Measurements from ENCODE around the gene UBR3.

Gene UBR3

DNA sequence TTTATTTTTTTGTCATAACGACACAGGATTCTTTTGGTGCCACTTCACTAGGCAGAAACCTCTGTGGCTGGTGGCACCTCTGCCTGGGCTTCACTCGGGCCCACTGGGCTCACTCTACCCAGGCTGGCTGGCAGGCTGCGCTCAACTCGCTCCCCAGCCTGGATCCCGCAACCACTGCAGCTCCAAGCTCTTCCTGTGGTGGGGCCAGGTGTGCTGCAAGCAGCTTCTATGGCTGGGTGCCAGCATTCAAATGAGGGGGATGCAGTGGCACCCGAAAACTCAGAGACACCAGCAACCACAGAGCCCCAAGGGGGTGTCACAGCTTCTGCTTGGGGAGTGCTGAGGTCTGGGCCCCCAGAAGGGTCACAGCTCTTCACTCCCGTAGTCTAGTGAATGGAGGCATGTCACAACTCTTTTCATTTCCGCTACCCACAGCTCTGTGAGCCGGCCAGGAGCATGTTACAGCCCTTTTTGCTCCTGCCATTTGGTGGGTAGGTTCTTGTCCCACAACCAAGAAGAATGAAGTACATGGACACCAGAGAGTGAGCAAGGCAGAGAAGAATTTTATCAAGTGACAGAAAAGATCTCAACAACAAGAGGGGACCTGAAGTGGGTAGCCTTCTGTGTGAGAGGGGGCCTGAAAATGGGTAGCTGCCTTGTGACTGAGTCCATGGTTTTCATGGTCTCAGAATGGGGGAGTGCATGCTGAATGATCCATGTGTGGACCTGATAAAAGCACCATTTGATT, 170.1 kb downstream of the UBR3 start:
- DNase-seq (ENCODE audit: low read depth in 2 of 2), result no peak

DNA sequence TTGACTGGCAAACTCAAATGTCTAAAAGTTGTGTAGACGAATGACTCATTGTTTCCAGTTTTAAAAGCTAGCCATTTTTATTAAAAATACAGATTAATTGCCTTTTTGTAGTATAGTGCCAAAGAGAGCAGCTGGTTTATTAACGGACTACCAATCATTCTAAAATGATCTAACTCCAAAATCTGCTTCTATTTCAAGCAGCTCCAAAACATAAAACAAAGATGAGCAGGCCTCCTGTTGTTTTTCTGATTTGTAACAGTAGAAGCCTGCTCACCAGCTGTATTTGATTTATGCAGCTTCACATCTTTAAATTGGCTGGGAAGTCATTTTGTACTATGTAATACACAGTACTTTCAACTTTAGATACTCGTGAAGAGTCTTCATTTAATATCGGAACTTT, 171.8 kb downstream of the UBR3 start:
- no peak for DNase-seq (ENCODE audit: low read depth in 2 of 2)

DNA sequence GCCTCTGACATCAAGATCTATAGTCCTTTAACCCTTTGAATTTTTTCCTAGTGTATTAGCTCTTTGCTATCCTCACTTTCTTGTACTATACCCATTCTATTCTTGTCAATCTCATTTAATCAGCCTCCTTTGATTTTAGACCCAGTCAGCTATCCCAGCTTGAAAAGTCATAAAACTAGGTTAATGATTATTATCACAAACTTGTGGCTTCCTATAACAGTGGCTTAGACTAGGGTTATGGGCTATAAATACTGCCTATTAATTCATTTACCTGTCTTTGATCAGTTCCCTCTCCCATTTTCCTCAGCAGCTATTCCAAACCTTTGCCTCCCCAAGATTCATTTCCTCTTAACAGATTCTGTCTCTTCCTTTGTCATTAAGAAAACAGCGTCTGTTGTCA, 174.8 kb downstream of the UBR3 start:
- DNase-seq (ENCODE audit: low read depth in 2 of 2), result no peak

DNA sequence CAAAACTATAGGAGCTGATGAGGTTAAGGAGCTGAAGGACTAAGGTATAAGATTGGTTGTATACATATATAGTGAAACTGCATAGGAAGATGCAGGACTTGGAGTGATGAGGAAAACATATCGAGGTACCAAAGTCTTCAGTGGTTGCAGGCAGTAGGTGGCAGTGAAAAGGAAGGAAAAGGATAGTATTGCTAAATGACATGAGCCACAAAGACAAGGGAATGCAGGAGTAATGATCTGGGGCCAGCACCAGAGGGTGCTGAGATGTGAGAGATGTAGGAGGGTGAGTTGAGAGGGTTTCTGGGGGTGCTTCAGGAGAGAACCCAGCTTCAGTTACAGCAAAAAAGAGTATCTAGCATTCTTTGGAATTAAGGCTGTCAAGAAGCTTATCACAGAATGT, 178.4 kb downstream of the UBR3 start:
- no peak for DNase-seq (ENCODE audit: low read depth in 2 of 2)

DNA sequence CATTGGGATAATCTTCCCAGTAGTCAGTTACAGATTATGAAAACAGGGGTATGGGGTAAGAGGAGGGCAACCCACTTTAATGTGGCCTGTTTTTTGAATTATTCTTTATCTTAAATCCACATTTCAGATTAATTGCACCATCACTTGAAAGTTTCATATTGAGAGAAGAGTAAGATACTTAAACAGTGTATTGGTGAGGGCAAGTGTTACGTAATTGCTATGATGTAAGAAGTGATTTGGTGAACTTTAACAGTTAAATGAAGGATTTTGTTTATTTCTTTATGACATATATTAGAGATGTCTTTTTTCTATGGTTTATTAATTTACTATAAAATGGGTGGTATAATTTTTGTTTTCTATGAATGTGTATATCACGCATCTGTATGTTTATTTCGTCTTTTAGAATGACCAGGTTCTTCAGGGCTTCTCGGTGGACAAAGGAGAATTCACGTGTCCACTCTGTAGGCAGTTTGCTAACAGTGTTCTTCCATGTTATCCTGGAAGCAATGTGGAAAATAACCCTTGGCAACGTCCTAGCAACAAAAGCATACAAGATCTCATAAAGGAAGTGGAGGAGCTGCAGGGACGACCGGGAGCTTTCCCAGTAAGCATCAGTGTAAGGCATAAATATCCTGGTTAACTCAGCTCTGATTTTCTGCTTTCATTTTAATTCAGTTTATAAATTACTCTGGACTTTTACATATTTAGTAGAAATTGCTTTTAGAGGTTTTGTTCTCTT, 179.5 kb downstream of the UBR3 start:
- DNase-seq (ENCODE audit: low read depth in 2 of 2), result no peak

DNA sequence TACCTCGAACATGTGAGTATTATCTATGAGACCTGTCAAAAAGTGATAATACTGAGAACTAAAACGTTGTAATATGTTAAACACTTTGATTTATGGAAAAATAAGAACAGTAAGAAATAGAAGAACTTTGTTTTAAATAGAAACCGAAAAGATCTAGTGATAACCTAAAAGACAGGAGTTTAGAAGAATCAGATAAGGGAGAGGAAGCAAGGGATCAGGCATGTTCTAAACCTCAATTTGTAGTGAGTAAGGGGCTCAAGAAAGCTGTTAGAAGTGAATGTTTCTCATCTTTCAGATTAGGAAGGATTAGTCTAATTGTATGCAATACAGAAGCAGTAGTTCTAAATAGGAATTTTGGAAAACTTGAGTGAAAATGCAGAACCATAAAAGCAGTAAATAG, 182.0 kb downstream of the UBR3 start:
- DNase-seq (ENCODE audit: low read depth in 2 of 2), result no peak

DNA sequence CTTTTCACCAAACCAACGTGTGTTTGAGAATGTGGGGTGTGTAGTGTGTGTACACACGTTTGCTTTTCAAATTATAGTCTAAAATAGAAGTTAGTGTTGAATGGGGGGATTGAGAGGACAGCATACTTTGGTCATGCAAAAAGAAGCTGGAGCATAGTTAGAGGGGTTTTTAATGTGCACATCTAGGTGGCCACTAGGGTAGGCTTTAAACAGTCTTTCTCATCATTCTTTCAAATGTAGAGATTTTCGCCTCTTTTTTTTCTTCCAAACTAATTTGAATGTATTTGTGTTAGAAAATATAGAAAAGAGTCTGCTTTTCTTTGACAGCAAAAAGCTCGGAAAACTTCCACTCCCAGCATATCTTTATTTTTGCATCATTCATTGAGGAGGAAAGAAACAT, 185.5 kb downstream of the UBR3 start:
- DNase-seq (ENCODE audit: low read depth in 2 of 2), result no peak

DNA sequence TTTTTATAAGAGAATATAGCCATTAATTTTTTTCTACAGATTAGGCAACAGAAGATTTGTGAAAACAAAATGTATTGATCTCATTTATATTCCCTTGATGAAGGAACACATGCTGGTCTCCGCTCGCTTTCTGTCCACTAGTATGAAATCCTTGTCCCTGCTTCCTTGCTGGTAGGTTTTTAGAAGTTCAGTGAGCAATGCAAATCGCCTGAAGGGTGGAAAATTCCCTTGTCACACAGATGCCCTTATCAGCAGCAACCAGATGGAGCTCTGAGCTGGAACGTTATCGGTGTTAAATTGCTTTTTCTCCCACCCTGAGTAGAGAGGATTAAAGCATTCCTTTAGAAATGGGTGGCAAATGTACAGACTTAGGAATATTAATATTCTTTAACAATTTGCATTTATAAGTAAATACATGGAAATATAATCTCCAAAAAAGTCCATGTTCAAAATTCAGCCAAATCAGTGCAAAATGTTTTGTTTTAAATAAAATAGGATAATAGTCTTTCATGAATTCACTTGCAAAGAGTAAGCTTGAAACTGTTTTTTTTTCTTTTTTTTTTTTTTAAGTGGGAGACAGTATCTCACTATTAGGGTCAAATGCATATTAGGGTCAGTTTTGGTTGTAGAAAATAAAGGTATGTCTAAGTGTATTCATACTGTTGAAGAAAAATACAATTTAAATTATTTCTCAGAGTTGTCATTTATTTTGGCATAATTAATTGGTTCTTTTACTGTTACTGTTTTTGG, 186.7 kb downstream of the UBR3 start:
- no peak for DNase-seq (ENCODE audit: low read depth in 2 of 2)

DNA sequence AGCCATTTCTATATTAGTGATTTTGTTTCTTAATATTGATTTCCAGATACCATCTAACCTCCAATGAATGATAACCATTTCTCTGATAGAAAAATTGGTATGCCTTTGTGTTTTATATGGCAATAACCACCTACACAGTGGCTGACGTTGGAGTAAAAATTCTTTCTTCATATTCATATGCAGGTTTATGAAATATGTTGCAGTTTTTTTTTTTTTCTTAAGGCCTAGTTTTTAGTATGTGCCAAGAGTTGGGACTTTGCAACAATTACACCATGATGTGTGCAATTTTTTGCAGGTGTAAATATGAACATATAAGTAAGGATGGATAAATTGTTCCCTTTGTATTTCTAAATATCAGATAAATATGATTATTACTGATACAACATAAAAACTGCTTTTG, 187.5 kb downstream of the UBR3 start:
- DNase-seq (ENCODE audit: low read depth in 2 of 2), result no peak

DNA sequence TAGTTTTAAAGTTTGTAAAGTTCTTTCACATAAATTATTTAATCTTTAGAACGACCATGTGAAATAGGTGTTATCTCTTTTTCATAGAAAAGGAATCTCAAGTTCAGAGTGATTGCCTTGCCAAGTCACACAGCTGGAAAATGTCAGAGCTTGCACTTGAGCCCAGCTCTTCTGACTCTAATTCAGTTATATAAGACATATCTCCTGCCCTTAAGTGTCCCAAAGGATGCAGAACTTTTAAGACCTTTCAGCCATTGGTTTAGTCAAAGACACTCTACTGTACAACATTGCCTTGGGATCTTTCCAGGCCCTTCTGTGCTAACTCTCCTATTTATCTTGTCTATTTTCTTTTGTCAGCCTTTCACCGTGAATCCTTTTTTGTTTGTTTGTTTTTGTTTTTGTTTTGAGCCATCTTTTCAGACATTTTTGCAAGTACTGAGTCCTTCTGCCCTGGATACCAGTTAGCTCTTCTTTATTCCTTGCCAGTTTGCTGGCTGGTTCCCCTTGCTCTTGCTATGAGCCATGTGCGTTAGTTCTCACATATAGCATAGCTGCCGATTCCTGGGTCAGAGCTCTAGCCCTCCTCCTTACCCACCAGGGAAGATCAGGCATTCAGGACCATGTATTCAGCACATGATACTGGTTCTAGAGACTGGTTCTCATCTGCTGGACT, 190.7 kb downstream of the UBR3 start:
- DNase-seq (ENCODE audit: low read depth in 2 of 2), result no peak

DNA sequence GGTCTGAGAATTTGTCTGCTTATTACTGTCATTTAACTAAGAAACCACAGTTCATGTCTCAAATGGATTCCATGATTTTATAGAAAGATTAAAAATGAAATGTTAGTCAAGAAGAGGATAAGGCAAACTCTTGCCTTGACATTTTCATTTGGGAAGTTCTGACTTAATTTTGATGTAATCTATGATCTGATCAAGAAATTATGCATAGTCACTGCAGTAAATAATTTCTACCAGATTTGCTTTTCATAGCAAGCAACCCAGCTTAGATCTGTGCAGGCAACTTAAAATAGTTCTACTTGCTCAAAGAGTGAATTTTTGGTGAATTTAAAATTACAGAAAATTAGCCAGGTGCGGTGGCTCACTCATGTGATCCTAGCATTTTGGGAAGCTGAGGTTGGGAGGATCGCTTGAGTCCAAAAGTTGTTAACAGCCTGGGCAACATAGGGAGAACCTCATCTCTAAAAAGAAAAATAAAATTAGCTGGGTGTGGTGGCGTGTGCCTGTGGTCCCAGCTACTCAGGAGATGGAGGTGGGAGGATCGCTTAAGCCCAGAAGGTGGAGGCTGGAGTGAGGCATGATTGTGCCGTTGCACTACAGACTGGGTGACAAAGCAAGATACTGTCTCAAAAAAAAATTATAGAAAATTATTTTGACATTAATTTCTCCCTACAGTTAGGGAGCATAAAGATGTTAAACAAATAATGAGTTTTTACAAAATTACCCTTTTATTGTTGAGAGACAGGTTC, 192.0 kb downstream of the UBR3 start:
- no peak for DNase-seq (ENCODE audit: low read depth in 2 of 2)

DNA sequence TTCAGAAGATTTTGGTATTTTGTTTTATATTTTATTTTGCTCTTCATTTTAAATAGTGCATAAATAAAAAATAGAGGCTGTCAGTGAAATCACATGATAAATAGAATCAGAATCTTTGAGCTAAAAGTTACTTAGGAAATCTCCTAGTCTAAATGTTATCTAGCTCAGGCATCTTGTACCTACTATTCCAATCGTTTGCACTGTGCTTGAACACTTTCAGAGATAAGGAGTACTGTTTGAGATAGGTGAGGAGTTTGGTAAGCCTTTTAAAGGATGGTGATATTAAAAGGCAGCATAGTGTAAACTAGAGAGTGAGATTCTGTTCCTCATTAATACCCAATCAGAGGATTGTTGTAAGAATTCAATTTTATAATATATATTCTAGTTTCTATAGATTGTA, 193.5 kb downstream of the UBR3 start:
- no peak for DNase-seq (ENCODE audit: low read depth in 2 of 2)

DNA sequence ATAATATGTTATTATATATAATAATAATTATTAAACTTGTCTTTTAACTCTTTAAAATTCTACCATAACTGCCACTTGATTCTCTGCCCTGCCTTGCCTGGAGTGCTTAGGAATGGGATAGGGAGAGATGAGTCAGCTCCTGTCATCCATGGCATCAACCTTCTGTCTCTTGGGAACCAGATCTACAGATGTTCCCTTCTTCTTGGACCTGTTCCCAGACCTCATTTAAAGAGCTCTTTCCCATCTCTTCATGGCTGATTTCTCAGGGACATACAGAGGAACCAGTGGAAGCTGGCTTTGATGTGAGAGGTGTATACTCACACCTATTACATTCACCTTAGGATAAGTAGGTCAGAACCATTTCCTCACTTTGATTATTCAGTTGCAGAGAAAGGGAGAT, 195.4 kb downstream of the UBR3 start:
- no peak for DNase-seq (ENCODE audit: low read depth in 2 of 2)

DNA sequence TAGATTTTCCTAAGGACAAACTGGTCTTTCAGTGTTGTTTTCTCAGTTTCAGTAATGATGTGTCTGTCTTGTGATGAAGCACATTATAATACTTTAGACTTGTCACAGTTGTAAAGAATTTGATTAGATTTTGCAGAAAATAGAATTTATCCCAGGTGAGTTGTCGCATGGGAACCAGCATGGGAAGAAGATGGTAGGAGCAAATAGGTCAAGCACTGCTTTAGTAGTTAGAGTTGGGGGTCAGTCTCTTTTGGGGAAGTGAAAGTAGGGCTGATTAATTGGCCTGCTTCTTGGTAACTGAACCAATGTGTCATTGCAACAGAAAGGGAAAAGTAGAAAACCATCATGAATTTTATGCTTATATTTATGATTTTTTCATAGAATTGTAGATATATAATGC, 197.5 kb downstream of the UBR3 start:
- DNase-seq (ENCODE audit: low read depth in 2 of 2), result no peak

DNA sequence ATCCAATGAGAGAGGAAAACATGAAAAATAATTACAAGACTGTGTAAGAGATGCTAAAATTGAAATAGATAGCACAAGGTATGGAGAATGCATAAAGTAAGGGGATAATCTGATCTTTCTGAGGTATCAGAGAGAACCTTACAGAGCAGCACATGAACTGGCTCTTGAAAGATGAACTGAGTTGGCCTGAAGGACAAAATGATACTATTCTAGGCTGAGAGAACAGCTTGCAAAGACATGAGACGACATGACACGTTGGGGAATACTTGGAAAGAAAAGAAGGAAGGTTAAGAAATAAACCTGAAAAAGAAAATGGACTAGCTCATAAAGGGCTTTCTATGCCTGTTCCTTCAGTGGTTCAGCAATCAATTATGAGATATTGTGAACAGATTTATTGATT, 198.0 kb downstream of the UBR3 start:
- no peak for DNase-seq (ENCODE audit: low read depth in 2 of 2)

DNA sequence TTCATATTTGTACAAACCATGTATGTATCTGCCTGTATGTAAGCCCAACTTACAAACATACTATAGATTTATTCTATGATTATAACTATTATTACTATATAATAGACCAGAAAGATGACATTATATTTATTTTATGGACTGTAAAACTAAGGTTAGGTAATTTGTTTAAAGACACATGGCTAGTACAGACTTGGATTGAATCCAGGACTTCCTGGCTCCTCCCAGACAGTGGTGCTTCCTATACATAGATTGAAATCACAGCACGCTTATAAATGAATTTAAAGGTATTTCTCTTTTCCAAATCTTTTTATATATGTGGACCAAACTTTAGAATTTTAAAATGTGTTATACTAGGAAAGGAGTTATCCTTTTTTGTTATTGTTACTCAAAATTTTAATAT, 199.1 kb downstream of the UBR3 start:
- no peak for DNase-seq (ENCODE audit: low read depth in 2 of 2)

DNA sequence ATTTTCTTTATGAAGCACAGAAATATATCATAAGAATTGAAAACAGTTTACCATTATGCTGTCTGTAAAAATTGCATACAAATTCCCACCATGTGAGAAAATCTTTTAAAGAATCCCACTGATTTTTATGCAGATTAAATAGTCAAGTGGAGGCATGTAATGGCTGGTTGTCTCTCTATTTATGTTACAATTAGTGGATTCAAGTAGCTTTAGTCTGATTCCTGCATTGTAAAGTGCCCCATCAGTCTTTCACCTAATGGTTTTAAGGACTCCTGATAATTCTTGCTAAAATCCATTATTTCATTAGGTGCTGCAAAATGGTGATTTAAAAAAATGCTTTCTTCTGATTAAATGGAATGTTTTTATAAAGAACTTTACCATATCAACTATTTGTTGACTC, 202.3 kb downstream of the UBR3 start:
- no peak for DNase-seq (ENCODE audit: low read depth in 2 of 2)

DNA sequence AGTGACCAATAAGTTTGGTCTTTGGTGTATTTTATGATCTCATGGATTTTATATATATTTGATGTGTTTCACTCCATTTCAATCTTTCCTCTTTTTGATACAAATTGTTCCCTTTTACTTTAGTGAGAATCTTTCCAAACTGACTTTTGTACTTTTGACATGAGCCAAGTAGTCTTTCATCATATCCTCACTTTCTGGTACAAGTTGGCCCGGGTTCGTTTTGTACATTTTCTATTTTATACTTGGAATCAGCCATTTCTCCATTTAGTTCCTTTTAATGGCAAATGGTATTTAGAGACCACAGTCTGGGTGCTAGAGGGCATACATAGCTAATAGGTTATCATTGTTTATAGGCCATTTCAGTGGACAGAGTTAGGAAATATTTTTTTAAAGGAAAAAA, 202.8 kb downstream of the UBR3 start:
- no peak for DNase-seq (ENCODE audit: low read depth in 2 of 2)

DNA sequence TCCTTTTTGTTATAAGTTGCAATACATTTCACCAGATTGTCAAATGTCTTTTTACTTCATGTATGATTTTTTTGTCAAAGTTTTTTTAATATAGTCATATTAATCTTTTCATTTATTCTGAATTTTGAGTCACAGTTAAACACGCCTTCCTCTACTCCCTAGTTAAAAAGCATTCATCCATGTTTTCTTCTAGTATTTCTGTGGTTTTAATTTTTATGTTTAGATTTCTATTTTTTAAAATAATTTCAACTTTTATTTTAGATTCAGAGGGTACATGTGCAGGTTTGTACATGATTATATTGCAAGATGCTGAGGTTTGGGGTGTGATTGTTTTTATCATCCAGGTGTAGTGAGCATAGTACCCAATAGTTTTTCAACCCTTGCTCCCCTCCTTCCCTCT, 204.0 kb downstream of the UBR3 start:
- DNase-seq (ENCODE audit: low read depth in 2 of 2), result no peak

DNA sequence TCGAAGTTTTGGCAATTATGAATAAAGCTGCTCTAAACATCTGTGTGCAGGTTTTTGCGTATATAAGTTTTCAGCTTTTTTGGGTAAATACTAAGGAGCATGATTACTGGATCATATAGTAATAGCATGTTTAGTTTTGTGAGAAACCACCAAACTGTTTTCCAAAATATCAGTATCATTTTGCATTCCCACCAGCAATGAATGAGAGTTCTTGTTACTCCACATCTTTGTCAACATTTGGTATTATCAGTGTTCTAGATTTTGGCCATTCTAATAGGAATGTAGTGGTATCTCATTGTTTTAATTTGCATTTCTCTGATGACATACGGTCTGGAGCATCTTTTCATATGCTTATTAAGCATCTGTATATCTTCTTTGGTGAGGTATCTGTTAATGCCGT, 207.3 kb downstream of the UBR3 start:
- no peak for DNase-seq (ENCODE audit: low read depth in 2 of 2)

DNA sequence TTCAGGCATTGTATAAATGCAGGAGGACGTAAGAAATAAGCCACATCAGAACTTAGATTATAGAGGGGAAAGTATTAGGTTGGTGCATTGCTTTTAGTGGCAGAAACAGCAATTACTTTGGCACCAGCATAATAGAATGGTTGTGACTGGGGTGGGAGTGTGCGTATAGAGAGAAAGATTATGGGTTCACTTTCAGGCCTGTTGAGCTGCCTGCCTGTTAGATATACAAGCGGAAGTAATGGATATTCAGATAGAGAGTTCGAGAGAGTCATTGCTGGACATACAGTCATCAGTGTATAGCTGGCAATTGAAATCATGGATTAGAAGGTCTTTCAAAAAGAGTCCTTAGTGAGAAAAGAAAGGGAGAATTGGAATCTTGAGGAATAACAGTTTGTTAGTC, 211.5 kb downstream of the UBR3 start:
- DNase-seq (ENCODE audit: low read depth in 2 of 2), result no peak
